WTC11 (cell line): ENCODE data around the gene CCDC124. TPM values are rescaled to one million over a fixed set of nuclear protein-coding genes. Genes with fewer than 3 reads are reported as not detected.

Experiments used
- ATAC-seq: fragments of 200-7000 bp; cut with Tn5 transposase; 2 replicates; pipeline ENCODE4 v1.10.0; 2021; ENCODE audit warnings: mild to moderate bottlenecking, moderate library complexity
- CTCF ChIA-PET: fragments of 300-600 bp; sonication (Branson Sonifier 250); formaldehyde crosslinking; loops from one replicate; lab custom pipeline; 2021; ENCODE audit warnings: antibody characterized with exemption; lab: Charles Lee
- POLR2A ChIA-PET: fragments of 350-600 bp; sonication (Branson Sonifier 250); formaldehyde crosslinking; loops from one replicate; lab custom pipeline; 2021; ENCODE audit warnings: antibody characterized with exemption; lab: Charles Lee
- DNase-seq: peaks from one replicate; pipeline ENCODE4 v3.0.0; 2021; ENCODE audit warnings: low spot score
- H3K27ac Mint-ChIP-seq: 2 replicates; pipeline ENCODE4 v1.8.0; 2021; ENCODE audit warnings: mixed read lengths
- H3K27me3 Mint-ChIP-seq: 2 replicates; pipeline ENCODE4 v1.8.0; 2021; ENCODE audit warnings: low read depth, mild to moderate bottlenecking, moderate library complexity, mixed read lengths
- H3K36me3 Mint-ChIP-seq: 2 replicates; pipeline ENCODE4 v1.8.0; 2021; ENCODE audit warnings: mixed read lengths
- H3K4me1 Mint-ChIP-seq: 2 replicates; pipeline ENCODE4 v1.8.0; 2022; ENCODE audit warnings: mixed read lengths
- H3K4me3 Mint-ChIP-seq: 2 replicates; pipeline ENCODE4 v1.8.0; 2021; ENCODE audit warnings: mild to moderate bottlenecking, moderate library complexity, mixed read lengths
- H3K9me3 Mint-ChIP-seq: 2 replicates; pipeline ENCODE4 v1.8.0; 2021; ENCODE audit warnings: mixed read lengths
- ESRRA ChIP-seq: sonication (generic); formaldehyde crosslinking; IDR thresholded peaks from 2 replicates; pipeline ENCODE4 v1.8.1; 2022; ENCODE audit warnings: mild to moderate bottlenecking, missing genetic modification reagents, borderline replicate concordance
- FOXJ3 ChIP-seq: sonication (generic); formaldehyde crosslinking; IDR thresholded peaks from 2 replicates; pipeline ENCODE4 v1.9.0; 2021; ENCODE audit warnings: missing genetic modification reagents, mild to moderate bottlenecking, borderline replicate concordance
- GRHL2 ChIP-seq: fragments of 250-450 bp; sonication (Bioruptor Pico); IDR thresholded peaks from 2 replicates; pipeline ENCODE4 v1.8.0; 2022; ENCODE audit warnings: mild to moderate bottlenecking, moderate library complexity; ENCODE audit not compliant: insufficient replicate concordance, severe bottlenecking
- IRF2 ChIP-seq: sonication (generic); formaldehyde crosslinking; IDR thresholded peaks from 2 replicates; pipeline ENCODE4 v1.8.0; 2022; ENCODE audit warnings: low read depth, missing genetic modification reagents, borderline replicate concordance
- JUN ChIP-seq: sonication (generic); formaldehyde crosslinking; IDR thresholded peaks from 2 replicates; pipeline ENCODE4 v1.8.0; 2023; ENCODE audit warnings: mild to moderate bottlenecking, missing genetic modification reagents
- OVOL2 ChIP-seq: fragments of 250-450 bp; sonication (Bioruptor Pico); IDR thresholded peaks from 2 replicates; pipeline ENCODE4 v1.9.0; 2021; ENCODE audit warnings: mild to moderate bottlenecking, borderline replicate concordance
- RORB ChIP-seq: fragments of 250-450 bp; sonication (Bioruptor Pico); IDR thresholded peaks from 2 replicates; pipeline ENCODE4 v1.9.0; 2021; ENCODE audit warnings: mild to moderate bottlenecking
- TCF7 ChIP-seq: sonication (generic); formaldehyde crosslinking; IDR thresholded peaks from 2 replicates; pipeline ENCODE4 v1.8.0; 2022; ENCODE audit warnings: mild to moderate bottlenecking, low read depth, missing genetic modification reagents, moderate library complexity
- TEAD1 ChIP-seq: sonication (generic); formaldehyde crosslinking; IDR thresholded peaks from 2 replicates; pipeline ENCODE4 v1.8.0; 2022; ENCODE audit warnings: mild to moderate bottlenecking, missing genetic modification reagents
- ZNF219 ChIP-seq: sonication (generic); formaldehyde crosslinking; IDR thresholded peaks from 2 replicates; pipeline ENCODE4 v1.8.0; 2023; ENCODE audit warnings: missing genetic modification reagents, mild to moderate bottlenecking, borderline replicate concordance
- ZNF317 ChIP-seq: sonication (generic); formaldehyde crosslinking; IDR thresholded peaks from 2 replicates; pipeline ENCODE4 v1.8.1; 2023; ENCODE audit warnings: low read depth, mild to moderate bottlenecking, moderate library complexity, missing genetic modification reagents, borderline replicate concordance
- ZNF423 ChIP-seq: fragments of 250-450 bp; sonication (Bioruptor Pico); IDR thresholded peaks from 2 replicates; pipeline ENCODE4 v2.1.2; 2022; ENCODE audit warnings: mild to moderate bottlenecking, moderate library complexity
- ZNF671 ChIP-seq: fragments of 250-450 bp; sonication (Bioruptor Pico); IDR thresholded peaks from 2 replicates; pipeline ENCODE4 v1.8.0; 2021; ENCODE audit warnings: mild to moderate bottlenecking
- total RNA-seq: library from RNA; stranded (reverse); gene quantifications from 3 replicates; pipeline ENCODE4 v1.2.3, GENCODE V29; 2021
- TF ChIP-seq, protein P1 (sequence below): fragments of 250-450 bp; sonication (Bioruptor Pico); IDR thresholded peaks from 2 replicates; pipeline ENCODE4 v1.9.0; 2021; ENCODE audit warnings: mild to moderate bottlenecking
- TF ChIP-seq, protein P2 (sequence below): sonication (generic); formaldehyde crosslinking; IDR thresholded peaks from 2 replicates; pipeline ENCODE4 v1.8.1; 2023; ENCODE audit warnings: mild to moderate bottlenecking, missing genetic modification reagents
- TF ChIP-seq, protein P3 (sequence below): fragments of 250-450 bp; sonication (Bioruptor Pico); IDR thresholded peaks from 2 replicates; pipeline ENCODE4 v1.9.0; 2021; ENCODE audit warnings: moderate library complexity, mild to moderate bottlenecking, inconsistent platforms, borderline replicate concordance
- TF ChIP-seq, protein P4 (sequence below): sonication (generic); formaldehyde crosslinking; IDR thresholded peaks from 2 replicates; pipeline ENCODE4 v1.8.1; 2023; ENCODE audit warnings: mild to moderate bottlenecking, moderate library complexity, missing genetic modification reagents
- TF ChIP-seq, protein P5 (sequence below): sonication (generic); formaldehyde crosslinking; IDR thresholded peaks from 2 replicates; pipeline ENCODE4 v1.8.0; 2023; ENCODE audit warnings: missing genetic modification reagents
- TF ChIP-seq, protein P6 (sequence below): sonication (generic); formaldehyde crosslinking; IDR thresholded peaks from 2 replicates; pipeline ENCODE4 v1.8.1; 2023; ENCODE audit warnings: mild to moderate bottlenecking, missing genetic modification reagents, moderate library complexity
- TF ChIP-seq, protein P7 (sequence below): sonication (generic); formaldehyde crosslinking; IDR thresholded peaks from 2 replicates; pipeline ENCODE4 v1.8.1; 2022; ENCODE audit warnings: missing genetic modification reagents, borderline replicate concordance
- TF ChIP-seq, protein P8 (sequence below): sonication (generic); formaldehyde crosslinking; conservative IDR thresholded peaks from 2 replicates; pipeline ENCODE4 v1.8.1; 2023; ENCODE audit warnings: mild to moderate bottlenecking, low read depth, missing genetic modification reagents, moderate library complexity
- TF ChIP-seq, protein P9 (sequence below): sonication (generic); formaldehyde crosslinking; IDR thresholded peaks from 2 replicates; pipeline ENCODE4 v1.8.1; 2022; ENCODE audit warnings: low read depth, missing genetic modification reagents, borderline replicate concordance

Gene CCDC124
- total RNA-seq, 1 experiment from 2014 or later = 156 TPM

DNA sequence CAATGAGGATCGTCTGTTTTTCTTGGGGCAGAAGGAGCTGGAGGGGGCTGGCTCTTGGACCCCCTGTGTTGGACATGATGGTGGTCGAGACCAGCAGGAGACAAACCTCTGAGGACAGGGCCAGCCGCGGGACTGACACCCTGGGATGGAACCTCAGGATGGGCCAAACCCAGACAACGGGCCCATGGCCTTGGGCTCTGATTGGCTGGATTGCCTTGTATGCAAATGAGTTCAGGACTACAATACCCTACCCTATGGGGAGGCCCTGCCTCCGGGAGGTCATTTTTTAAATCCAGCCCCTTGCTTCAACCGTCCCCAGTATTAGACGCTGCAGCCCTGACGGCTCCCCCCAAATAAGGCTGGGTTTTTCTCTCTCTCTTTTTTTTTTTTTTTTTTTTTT lies 39.0 kb upstream of the CCDC124 start:
- no peak overlapping the region for H3K4me3 Mint-ChIP-seq
- peaks cover 4% of the 10 kb centered on the region; the same call in 1 of the 2 replicates for H3K4me1 Mint-ChIP-seq
- no peaks in the 10 kb centered on the region for H3K9me3 Mint-ChIP-seq
- CTCF ChIA-PET = interaction anchor here (1.5 kb wide), 1 partner anchor 45 kb away, joined by 3 read pairs; no protein-coding TSS in a partner anchor
- TF ChIP-seq, protein P1, sequence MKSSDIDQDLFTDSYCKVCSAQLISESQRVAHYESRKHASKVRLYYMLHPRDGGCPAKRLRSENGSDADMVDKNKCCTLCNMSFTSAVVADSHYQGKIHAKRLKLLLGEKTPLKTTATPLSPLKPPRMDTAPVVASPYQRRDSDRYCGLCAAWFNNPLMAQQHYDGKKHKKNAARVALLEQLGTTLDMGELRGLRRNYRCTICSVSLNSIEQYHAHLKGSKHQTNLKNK = no peak
- TF ChIP-seq, protein P2, sequence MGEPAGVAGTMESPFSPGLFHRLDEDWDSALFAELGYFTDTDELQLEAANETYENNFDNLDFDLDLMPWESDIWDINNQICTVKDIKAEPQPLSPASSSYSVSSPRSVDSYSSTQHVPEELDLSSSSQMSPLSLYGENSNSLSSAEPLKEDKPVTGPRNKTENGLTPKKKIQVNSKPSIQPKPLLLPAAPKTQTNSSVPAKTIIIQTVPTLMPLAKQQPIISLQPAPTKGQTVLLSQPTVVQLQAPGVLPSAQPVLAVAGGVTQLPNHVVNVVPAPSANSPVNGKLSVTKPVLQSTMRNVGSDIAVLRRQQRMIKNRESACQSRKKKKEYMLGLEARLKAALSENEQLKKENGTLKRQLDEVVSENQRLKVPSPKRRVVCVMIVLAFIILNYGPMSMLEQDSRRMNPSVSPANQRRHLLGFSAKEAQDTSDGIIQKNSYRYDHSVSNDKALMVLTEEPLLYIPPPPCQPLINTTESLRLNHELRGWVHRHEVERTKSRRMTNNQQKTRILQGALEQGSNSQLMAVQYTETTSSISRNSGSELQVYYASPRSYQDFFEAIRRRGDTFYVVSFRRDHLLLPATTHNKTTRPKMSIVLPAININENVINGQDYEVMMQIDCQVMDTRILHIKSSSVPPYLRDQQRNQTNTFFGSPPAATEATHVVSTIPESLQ (CRISPR knock-in tag) = no peak
- TF ChIP-seq, protein P3, sequence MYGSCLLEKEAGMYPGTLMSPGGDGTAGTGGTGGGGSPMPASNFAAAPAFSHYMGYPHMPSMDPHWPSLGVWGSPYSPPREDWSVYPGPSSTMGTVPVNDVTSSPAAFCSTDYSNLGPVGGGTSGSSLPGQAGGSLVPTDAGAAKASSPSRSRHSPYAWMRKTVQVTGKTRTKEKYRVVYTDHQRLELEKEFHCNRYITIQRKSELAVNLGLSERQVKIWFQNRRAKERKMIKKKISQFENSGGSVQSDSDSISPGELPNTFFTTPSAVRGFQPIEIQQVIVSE (CRISPR knock-in tag) = no peak
- TF ChIP-seq ZNF317 (CRISPR knock-in tag) (no peak), IRF2 (CRISPR knock-in tag) (no peak), GRHL2 (CRISPR knock-in tag) (no peak), ZNF423 (no peak), RORB (CRISPR knock-in tag) (no peak), ESRRA (CRISPR knock-in tag) (no peak), ZNF219 (CRISPR knock-in tag) (no peak)
- TF ChIP-seq, protein P4, sequence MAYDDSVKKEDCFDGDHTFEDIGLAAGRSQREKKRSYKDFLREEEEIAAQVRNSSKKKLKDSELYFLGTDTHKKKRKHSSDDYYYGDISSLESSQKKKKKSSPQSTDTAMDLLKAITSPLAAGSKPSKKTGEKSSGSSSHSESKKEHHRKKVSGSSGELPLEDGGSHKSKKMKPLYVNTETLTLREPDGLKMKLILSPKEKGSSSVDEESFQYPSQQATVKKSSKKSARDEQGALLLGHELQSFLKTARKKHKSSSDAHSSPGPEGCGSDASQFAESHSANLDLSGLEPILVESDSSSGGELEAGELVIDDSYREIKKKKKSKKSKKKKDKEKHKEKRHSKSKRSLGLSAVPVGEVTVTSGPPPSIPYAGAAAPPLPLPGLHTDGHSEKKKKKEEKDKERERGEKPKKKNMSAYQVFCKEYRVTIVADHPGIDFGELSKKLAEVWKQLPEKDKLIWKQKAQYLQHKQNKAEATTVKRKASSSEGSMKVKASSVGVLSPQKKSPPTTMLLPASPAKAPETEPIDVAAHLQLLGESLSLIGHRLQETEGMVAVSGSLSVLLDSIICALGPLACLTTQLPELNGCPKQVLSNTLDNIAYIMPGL (CRISPR knock-in tag) = no peak
- TF ChIP-seq, protein P5, sequence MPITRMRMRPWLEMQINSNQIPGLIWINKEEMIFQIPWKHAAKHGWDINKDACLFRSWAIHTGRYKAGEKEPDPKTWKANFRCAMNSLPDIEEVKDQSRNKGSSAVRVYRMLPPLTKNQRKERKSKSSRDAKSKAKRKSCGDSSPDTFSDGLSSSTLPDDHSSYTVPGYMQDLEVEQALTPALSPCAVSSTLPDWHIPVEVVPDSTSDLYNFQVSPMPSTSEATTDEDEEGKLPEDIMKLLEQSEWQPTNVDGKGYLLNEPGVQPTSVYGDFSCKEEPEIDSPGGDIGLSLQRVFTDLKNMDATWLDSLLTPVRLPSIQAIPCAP = no peak
- TF ChIP-seq, protein P6, sequence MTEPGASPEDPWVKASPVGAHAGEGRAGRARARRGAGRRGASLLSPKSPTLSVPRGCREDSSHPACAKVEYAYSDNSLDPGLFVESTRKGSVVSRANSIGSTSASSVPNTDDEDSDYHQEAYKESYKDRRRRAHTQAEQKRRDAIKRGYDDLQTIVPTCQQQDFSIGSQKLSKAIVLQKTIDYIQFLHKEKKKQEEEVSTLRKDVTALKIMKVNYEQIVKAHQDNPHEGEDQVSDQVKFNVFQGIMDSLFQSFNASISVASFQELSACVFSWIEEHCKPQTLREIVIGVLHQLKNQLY (CRISPR knock-in tag) = no peak
- TF ChIP-seq, protein P7, sequence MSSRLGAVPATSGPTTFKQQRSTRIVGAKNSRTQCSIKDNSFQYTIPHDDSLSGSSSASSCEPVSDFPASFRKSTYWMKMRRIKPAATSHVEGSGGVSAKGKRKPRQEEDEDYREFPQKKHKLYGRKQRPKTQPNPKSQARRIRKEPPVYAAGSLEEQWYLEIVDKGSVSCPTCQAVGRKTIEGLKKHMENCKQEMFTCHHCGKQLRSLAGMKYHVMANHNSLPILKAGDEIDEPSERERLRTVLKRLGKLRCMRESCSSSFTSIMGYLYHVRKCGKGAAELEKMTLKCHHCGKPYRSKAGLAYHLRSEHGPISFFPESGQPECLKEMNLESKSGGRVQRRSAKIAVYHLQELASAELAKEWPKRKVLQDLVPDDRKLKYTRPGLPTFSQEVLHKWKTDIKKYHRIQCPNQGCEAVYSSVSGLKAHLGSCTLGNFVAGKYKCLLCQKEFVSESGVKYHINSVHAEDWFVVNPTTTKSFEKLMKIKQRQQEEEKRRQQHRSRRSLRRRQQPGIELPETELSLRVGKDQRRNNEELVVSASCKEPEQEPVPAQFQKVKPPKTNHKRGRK (CRISPR knock-in tag) = no peak
- no peaks in the 10 kb centered on the region for H3K36me3 Mint-ChIP-seq
- peaks cover 18% of the 10 kb centered on the region for H3K27me3 Mint-ChIP-seq
- H3K27ac Mint-ChIP-seq = no peak overlapping the region
- DNase-seq (no peak), ATAC-seq (no peak)
- POLR2A ChIA-PET = no interaction called here

DNA sequence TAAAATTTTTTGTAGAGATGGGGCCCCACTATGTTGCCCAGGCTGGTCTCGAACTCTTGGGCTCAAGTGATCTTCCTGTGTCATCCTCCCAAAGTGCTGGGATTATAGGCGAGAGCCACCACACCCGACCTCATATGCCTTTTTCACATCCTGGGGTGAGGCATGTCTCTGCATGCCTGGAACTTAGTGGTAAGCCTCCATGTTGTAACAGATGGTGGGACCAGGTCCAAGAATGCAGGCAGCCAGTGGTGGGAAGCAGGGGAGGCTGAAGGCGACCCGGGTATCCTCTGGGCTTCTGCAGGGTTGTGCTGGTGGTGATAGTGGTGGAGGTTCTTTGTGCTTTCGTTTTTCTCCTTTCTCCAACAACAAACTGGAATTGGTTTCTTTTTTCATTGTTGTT lies 30.1 kb upstream of the CCDC124 start:
- POLR2A ChIA-PET = no interaction called here
- TF ChIP-seq TEAD1 (no peak), TCF7 (CRISPR knock-in tag) (no peak), ZNF671 (CRISPR knock-in tag) (no peak), JUN (CRISPR knock-in tag) (no peak), OVOL2 (CRISPR knock-in tag) (no peak), FOXJ3 (no peak)
- TF ChIP-seq, protein P8, sequence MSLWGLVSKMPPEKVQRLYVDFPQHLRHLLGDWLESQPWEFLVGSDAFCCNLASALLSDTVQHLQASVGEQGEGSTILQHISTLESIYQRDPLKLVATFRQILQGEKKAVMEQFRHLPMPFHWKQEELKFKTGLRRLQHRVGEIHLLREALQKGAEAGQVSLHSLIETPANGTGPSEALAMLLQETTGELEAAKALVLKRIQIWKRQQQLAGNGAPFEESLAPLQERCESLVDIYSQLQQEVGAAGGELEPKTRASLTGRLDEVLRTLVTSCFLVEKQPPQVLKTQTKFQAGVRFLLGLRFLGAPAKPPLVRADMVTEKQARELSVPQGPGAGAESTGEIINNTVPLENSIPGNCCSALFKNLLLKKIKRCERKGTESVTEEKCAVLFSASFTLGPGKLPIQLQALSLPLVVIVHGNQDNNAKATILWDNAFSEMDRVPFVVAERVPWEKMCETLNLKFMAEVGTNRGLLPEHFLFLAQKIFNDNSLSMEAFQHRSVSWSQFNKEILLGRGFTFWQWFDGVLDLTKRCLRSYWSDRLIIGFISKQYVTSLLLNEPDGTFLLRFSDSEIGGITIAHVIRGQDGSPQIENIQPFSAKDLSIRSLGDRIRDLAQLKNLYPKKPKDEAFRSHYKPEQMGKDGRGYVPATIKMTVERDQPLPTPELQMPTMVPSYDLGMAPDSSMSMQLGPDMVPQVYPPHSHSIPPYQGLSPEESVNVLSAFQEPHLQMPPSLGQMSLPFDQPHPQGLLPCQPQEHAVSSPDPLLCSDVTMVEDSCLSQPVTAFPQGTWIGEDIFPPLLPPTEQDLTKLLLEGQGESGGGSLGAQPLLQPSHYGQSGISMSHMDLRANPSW = no peak
- TF ChIP-seq, protein P9, sequence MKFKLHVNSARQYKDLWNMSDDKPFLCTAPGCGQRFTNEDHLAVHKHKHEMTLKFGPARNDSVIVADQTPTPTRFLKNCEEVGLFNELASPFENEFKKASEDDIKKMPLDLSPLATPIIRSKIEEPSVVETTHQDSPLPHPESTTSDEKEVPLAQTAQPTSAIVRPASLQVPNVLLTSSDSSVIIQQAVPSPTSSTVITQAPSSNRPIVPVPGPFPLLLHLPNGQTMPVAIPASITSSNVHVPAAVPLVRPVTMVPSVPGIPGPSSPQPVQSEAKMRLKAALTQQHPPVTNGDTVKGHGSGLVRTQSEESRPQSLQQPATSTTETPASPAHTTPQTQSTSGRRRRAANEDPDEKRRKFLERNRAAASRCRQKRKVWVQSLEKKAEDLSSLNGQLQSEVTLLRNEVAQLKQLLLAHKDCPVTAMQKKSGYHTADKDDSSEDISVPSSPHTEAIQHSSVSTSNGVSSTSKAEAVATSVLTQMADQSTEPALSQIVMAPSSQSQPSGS (CRISPR knock-in tag) = no peak
- TF ChIP-seq, protein P3 (CRISPR knock-in tag) = no peak

More for the DNA sequence above, 30.1 kb upstream of the CCDC124 start:
- no peaks in the 10 kb centered on the region for H3K4me1 Mint-ChIP-seq
- no peak overlapping the region for H3K4me3 Mint-ChIP-seq
- CTCF ChIA-PET = no interaction called here
- DNase-seq (no peak), ATAC-seq (no peak)
- peaks cover 16% of the 10 kb centered on the region for H3K27me3 Mint-ChIP-seq
- H3K9me3 Mint-ChIP-seq = peaks cover 32% of the 10 kb centered on the region
- H3K27ac Mint-ChIP-seq = no peak overlapping the region
- peaks cover 13% of the 10 kb centered on the region for H3K36me3 Mint-ChIP-seq
